K562 (cell line): Measurements from ENCODE around the gene CUTA. TPM values are rescaled to one million over a fixed set of nuclear protein-coding genes. Genes with fewer than 3 reads are reported as not detected.
A peak's percentile ranks its signal among the peaks of the same experiment; 100 is the strongest.

Experiments used
- BRD9 ChIP-seq: fragments of 450-650 bp; IDR thresholded peaks from 2 replicates; pipeline ENCODE4 v1.6.1; 2018; ENCODE audit warnings: low read depth; ENCODE audit not compliant: partially characterized antibody
- FOXP1 ChIP-seq: sonication (generic); formaldehyde crosslinking; IDR thresholded peaks from 2 replicates; pipeline ENCODE4 v1.8.0; 2022; ENCODE audit warnings: mild to moderate bottlenecking, missing genetic modification reagents
- KLF1 ChIP-seq: fragments of 450-650 bp; IDR thresholded peaks from 2 replicates; pipeline ENCODE4 v1.6.1; 2016; ENCODE audit warnings: missing genetic modification characterization, missing compliant biosample characterization
- NCOA2 ChIP-seq, 2 experiments: fragments of 450-650 bp; IDR thresholded peaks; 2 replicates each; pipeline ENCODE4 v1.6.1; 2018; ENCODE audit warnings: mild to moderate bottlenecking in 2 of 2, moderate library complexity in 1 of 2; ENCODE audit not compliant: partially characterized antibody in 2 of 2
- NFYB ChIP-seq: IDR thresholded peaks from 2 replicates; pipeline ENCODE4 v1.6.1; 2011; ENCODE audit warnings: mild to moderate bottlenecking, moderate library complexity; ENCODE audit not compliant: insufficient read length; ENCODE audit errors: extremely low read depth
- NR2C2 ChIP-seq, 2 experiments: fragments of 200-800 bp in 1 of 2; sonication (Bioruptor generic) in 1 of 2; sonication (generic) in 1 of 2; formaldehyde crosslinking in 1 of 2; IDR thresholded peaks; 2 replicates each; pipeline versions ENCODE4 v1.6.1 to v1.8.0; 2016 to 2022; ENCODE audit warnings: mild to moderate bottlenecking in 1 of 2, missing compliant biosample characterization in 1 of 2, missing genetic modification characterization in 1 of 2, missing genetic modification reagents in 1 of 2
- POLR2AphosphoS5 ChIP-seq: IDR thresholded peaks from 2 replicates; pipeline ENCODE4 v1.6.1; 2011; ENCODE audit warnings: mild to moderate bottlenecking, low read depth, low read length, moderate library complexity; ENCODE audit not compliant: control insufficient read depth, insufficient read depth
- POLR2G ChIP-seq: fragments of 200-400 bp; formaldehyde crosslinking; IDR thresholded peaks from 2 replicates; pipeline ENCODE4 v1.6.1; 2017; ENCODE audit warnings: low read depth, mild to moderate bottlenecking, antibody characterized with exemption, low read length, moderate library complexity
- RERE ChIP-seq: sonication (generic); formaldehyde crosslinking; IDR thresholded peaks from 2 replicates; pipeline ENCODE4 v1.8.0; 2023; ENCODE audit warnings: missing genetic modification reagents, mild to moderate bottlenecking, borderline replicate concordance
- TGIF2 ChIP-seq: sonication (generic); formaldehyde crosslinking; IDR thresholded peaks from 2 replicates; pipeline ENCODE4 v1.8.1; 2022; ENCODE audit warnings: mild to moderate bottlenecking, missing genetic modification reagents, moderate library complexity
- YY1 ChIP-seq, 3 experiments: IDR thresholded peaks; 2 replicates each; pipeline ENCODE4 v1.6.1; 2011; ENCODE audit warnings: low read length in 2 of 3, mild to moderate bottlenecking in 2 of 3, moderate library complexity in 2 of 3, borderline replicate concordance in 1 of 3, control low read depth in 1 of 3, low read depth in 1 of 3; ENCODE audit not compliant: insufficient read depth in 3 of 3, insufficient replicate concordance in 2 of 3, control insufficient read depth in 1 of 3, insufficient read length in 1 of 3; ENCODE audit errors: extremely low read depth in 1 of 3
- polyA plus RNA-seq, 8 experiments: library from polyadenylated mRNA; depleted of rRNA in 4 of 8; stranded (reverse) in 5 of 8; unstranded in 3 of 8; fragments of >200 nt; fragmentation: Nextera tagmentation in 2 of 8; fragmentation: Illumina TruSeq in 1 of 8; extraction: Ambion mirVana in 2 of 8; extraction: Trizol in 1 of 8; gene quantifications; 2 replicates each; pipeline versions ENCODE4 v1.2.1 to v1.2.3, GENCODE V29; 2011 to 2014; ENCODE audit warnings: inconsistent platforms in 1 of 8, missing spikeins in 1 of 8
- total RNA-seq, 7 experiments: library from RNA; depleted of rRNA in 6 of 7; stranded (reverse); fragments of >200 nt in 6 of 7; fragmentation: Illumina TruSeq in 2 of 7; extraction: Trizol in 2 of 7; gene quantifications; 2 replicates each; pipeline versions ENCODE4 v1.2.1 to v1.2.3, GENCODE V29; 2011 to 2021; ENCODE audit warnings: low replicate concordance in 1 of 7
- TF ChIP-seq, protein P1 (sequence below): sonication (generic); formaldehyde crosslinking; IDR thresholded peaks from 2 replicates; pipeline ENCODE4 v1.4.0; 2020; ENCODE audit warnings: mild to moderate bottlenecking, missing genetic modification reagents
- TF ChIP-seq, protein P2 (sequence below), 2 experiments: fragments of 450-650 bp in 1 of 2; sonication (generic) in 1 of 2; formaldehyde crosslinking in 1 of 2; IDR thresholded peaks in 1 of 2; conservative IDR thresholded peaks in 1 of 2; 2 replicates each; pipeline versions ENCODE4 v1.6.1 to v1.8.1; 2016 to 2023; ENCODE audit warnings: mild to moderate bottlenecking in 2 of 2, moderate library complexity in 2 of 2, inconsistent platforms in 1 of 2, missing genetic modification reagents in 1 of 2
- TF ChIP-seq, protein P3 (sequence below): fragments of 450-650 bp; formaldehyde crosslinking; IDR thresholded peaks from 2 replicates; pipeline ENCODE4 v1.4.0; 2022; ENCODE audit warnings: mild to moderate bottlenecking, moderate library complexity

CUTA gene
- total and polyA plus RNA-seq, 9 of the 15 experiments (the other 6 are each of a cell fraction or from before 2014, with no cell fraction given), result 166 to 682 (median 310) TPM

- TF ChIP-seq FOXP1 (CRISPR knock-in tag) (0 out of 2 replicates have a peak, but pooled peaks have one; percentile 20), KLF1 (tag) (no peak), NR2C2 (CRISPR knock-in tag; IDR thresholded peaks at IDR 0.05) (peak; percentile 11; the same call in 1 of the 2 replicates), NR2C2 (tag; IDR thresholded peaks at IDR 0.05) (no peak), POLR2AphosphoS5 (peak; percentile 11; the same call in 1 of the 2 replicates), NCOA2 (IDR thresholded peaks at IDR 0.05; ENCODE audit: partially characterized antibody in 2 of 2) (no peak), BRD9 (peak; percentile 20), POLR2G (0 out of 2 replicates have a peak, but pooled peaks have one; percentile 9), TGIF2 (CRISPR knock-in tag) (peak; percentile 50; the same call in 1 of the 2 replicates), RERE (peak; percentile 93; the same call in 1 of the 2 replicates), NFYB (no peak), YY1 (IDR thresholded peaks at IDR 0.05; ENCODE audit: borderline replicate concordance in 1 of 3, control insufficient read depth in 1 of 3, extremely low read depth in 1 of 3, insufficient read depth in 3 of 3, insufficient read length in 1 of 3, insufficient replicate concordance in 2 of 3, low read depth in 1 of 3, low read length in 2 of 3) (no peak)
- TF ChIP-seq, protein P1, sequence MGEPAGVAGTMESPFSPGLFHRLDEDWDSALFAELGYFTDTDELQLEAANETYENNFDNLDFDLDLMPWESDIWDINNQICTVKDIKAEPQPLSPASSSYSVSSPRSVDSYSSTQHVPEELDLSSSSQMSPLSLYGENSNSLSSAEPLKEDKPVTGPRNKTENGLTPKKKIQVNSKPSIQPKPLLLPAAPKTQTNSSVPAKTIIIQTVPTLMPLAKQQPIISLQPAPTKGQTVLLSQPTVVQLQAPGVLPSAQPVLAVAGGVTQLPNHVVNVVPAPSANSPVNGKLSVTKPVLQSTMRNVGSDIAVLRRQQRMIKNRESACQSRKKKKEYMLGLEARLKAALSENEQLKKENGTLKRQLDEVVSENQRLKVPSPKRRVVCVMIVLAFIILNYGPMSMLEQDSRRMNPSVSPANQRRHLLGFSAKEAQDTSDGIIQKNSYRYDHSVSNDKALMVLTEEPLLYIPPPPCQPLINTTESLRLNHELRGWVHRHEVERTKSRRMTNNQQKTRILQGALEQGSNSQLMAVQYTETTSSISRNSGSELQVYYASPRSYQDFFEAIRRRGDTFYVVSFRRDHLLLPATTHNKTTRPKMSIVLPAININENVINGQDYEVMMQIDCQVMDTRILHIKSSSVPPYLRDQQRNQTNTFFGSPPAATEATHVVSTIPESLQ, result no peak
- TF ChIP-seq, protein P2, sequence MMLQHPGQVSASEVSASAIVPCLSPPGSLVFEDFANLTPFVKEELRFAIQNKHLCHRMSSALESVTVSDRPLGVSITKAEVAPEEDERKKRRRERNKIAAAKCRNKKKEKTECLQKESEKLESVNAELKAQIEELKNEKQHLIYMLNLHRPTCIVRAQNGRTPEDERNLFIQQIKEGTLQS (IDR thresholded peaks at IDR 0.05), result peak; percentile 85
- TF ChIP-seq, protein P2 (CRISPR knock-in tag; conservative IDR thresholded peaks at IDR 0.05), result no peak
- TF ChIP-seq, protein P3, sequence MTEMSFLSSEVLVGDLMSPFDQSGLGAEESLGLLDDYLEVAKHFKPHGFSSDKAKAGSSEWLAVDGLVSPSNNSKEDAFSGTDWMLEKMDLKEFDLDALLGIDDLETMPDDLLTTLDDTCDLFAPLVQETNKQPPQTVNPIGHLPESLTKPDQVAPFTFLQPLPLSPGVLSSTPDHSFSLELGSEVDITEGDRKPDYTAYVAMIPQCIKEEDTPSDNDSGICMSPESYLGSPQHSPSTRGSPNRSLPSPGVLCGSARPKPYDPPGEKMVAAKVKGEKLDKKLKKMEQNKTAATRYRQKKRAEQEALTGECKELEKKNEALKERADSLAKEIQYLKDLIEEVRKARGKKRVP (CRISPR knock-in tag), result no peak
Measured at GRCh38 chr6:33417128-33417902, 592 bp downstream of the CUTA start (continued).
